Astrocyte of the hippocampus (primary cell): ENCODE results near the gene CORO1C.
"Not testable (repeated sequence)": the region's sequence is repeated elsewhere in the genome, so short reads cannot be mapped to it uniquely, and the experiment has no call there.

Source experiments
- DNase-seq: peaks from one replicate; pipeline ENCODE4 v3.0.0; 2011; ENCODE audit warnings: low read depth, low spot score

The CORO1C gene

GRCh38 chr12:108731105-108731865, at the start of gene CORO1C:
TSS of gene CORO1C (minus strand) at chr12:108731518. CDS start at chr12:108701318, 30,200 bp downstream.
- DNase-seq = peak; percentile 99

- DNase-seq = no peak
These were observed 48.8 kb upstream of the CORO1C start for GRCh38 chr12:108779998-108780688.

- DNase-seq = no peak
These were observed 46.7 kb upstream of the CORO1C start for GRCh38 chr12:108778053-108778452.

GRCh38 chr12:108777156-108777555, 45.8 kb upstream of the CORO1C start:
- DNase-seq = no peak

- peak; percentile 70 for DNase-seq
These were observed 42.8 kb upstream of the CORO1C start for GRCh38 chr12:108773798-108774788.

- DNase-seq = no peak
These were observed 41.8 kb upstream of the CORO1C start for GRCh38 chr12:108772891-108773797.

- no peak for DNase-seq
These were observed 40.9 kb upstream of the CORO1C start for GRCh38 chr12:108772247-108772646.

- DNase-seq = not testable (repeated sequence)
These were observed 40.5 kb upstream of the CORO1C start for GRCh38 chr12:108771835-108772234.

- DNase-seq = no peak
These were observed 39.6 kb upstream of the CORO1C start for GRCh38 chr12:108770963-108771362.

- DNase-seq = no peak
These were observed 39.0 kb upstream of the CORO1C start for GRCh38 chr12:108770269-108770829.

- peak; percentile 34 for DNase-seq
These were observed 37.5 kb upstream of the CORO1C start for GRCh38 chr12:108768591-108769500.

- no peak for DNase-seq
These were observed 35.0 kb upstream of the CORO1C start for GRCh38 chr12:108766294-108766693.

- no peak for DNase-seq
These were observed 34.0 kb upstream of the CORO1C start for GRCh38 chr12:108765289-108765764.

GRCh38 chr12:108764540-108765288, 33.4 kb upstream of the CORO1C start:
- DNase-seq = no peak

GRCh38 chr12:108761226-108761625, 29.9 kb upstream of the CORO1C start:
- no peak for DNase-seq

GRCh38 chr12:108759924-108760323, 28.6 kb upstream of the CORO1C start:
- no peak for DNase-seq

GRCh38 chr12:108757856-108758255, 26.5 kb upstream of the CORO1C start:
- no peak for DNase-seq

- DNase-seq = no peak
These were observed 25.1 kb upstream of the CORO1C start for GRCh38 chr12:108756421-108756820.
